ENCODE measurements around the gene WASF3. TPM values are rescaled to one million over a fixed set of nuclear protein-coding genes. Genes with fewer than 3 reads are reported as not detected.

WASF3 gene
- total RNA-seq, 4 donors from 2014 or later = 5.9 to 37.5 (median 12.5) TPM

- Histone ChIP-seq H3K4me1 (no peaks in the 10 kb centered on the region), H3K27me3 (no peaks in the 10 kb centered on the region), H3K36me3 (no peaks in the 10 kb centered on the region), H3K4me3 (no peak overlapping the region), H3K27ac (no peak overlapping the region), H3K9me3 (no peaks in the 10 kb centered on the region)
- intact Hi-C loops (cut with DNase I; ENCODE audit: low total_unique reads) = no loop called here
- TF ChIP-seq POLR2A (IDR thresholded peaks at IDR 0.05) (no peak), CTCF (IDR thresholded peaks at IDR 0.05) (no peak)
- no peak for DNase-seq
Measured at GRCh38 chr13:26660185-26660584, 102.7 kb downstream of the WASF3 start.

- no peak overlapping the region for H3K27ac ChIP-seq
- no peak overlapping the region for H3K4me3 ChIP-seq
- no peaks in the 10 kb centered on the region for H3K36me3 ChIP-seq
- H3K9me3 ChIP-seq = no peaks in the 10 kb centered on the region
- no peak for DNase-seq
- H3K4me1 ChIP-seq = no peaks in the 10 kb centered on the region
- intact Hi-C loops (cut with DNase I; ENCODE audit: low total_unique reads) = no loop called here
- TF ChIP-seq POLR2A (IDR thresholded peaks at IDR 0.05) (no peak), CTCF (IDR thresholded peaks at IDR 0.05) (no peak)
- no peaks in the 10 kb centered on the region for H3K27me3 ChIP-seq
Measured at GRCh38 chr13:26660766-26661165, 103.3 kb downstream of the WASF3 start.

GRCh38 chr13:26663791-26664190 lies 106.3 kb downstream of the WASF3 start:
- H3K36me3 ChIP-seq = no peaks in the 10 kb centered on the region
- H3K9me3 ChIP-seq = no peaks in the 10 kb centered on the region
- H3K4me3 ChIP-seq = no peak overlapping the region
- intact Hi-C loops (cut with DNase I; ENCODE audit: low total_unique reads) = no loop called here
- no peaks in the 10 kb centered on the region for H3K27me3 ChIP-seq
- no peak overlapping the region for H3K27ac ChIP-seq
- no peaks in the 10 kb centered on the region for H3K4me1 ChIP-seq
- DNase-seq = no peak
- TF ChIP-seq POLR2A (IDR thresholded peaks at IDR 0.05) = no peak
- TF ChIP-seq CTCF (IDR thresholded peaks at IDR 0.05) = no peak

- Histone ChIP-seq H3K4me1 (no peaks in the 10 kb centered on the region), H3K4me3 (no peak overlapping the region), H3K27me3 (no peaks in the 10 kb centered on the region), H3K9me3 (no peaks in the 10 kb centered on the region), H3K36me3 (no peaks in the 10 kb centered on the region), H3K27ac (no peak overlapping the region)
- no peak for TF ChIP-seq CTCF (IDR thresholded peaks at IDR 0.05)
- no peak for TF ChIP-seq POLR2A (IDR thresholded peaks at IDR 0.05)
- DNase-seq = no peak
- intact Hi-C loops (cut with DNase I; ENCODE audit: low total_unique reads) = no loop called here
Measured at GRCh38 chr13:26664286-26664685, 106.8 kb downstream of the WASF3 start.

- TF ChIP-seq POLR2A (IDR thresholded peaks at IDR 0.05) (no peak), CTCF (IDR thresholded peaks at IDR 0.05) (no peak)
- no peaks in the 10 kb centered on the region for H3K36me3 ChIP-seq
- no peaks in the 10 kb centered on the region for H3K27me3 ChIP-seq
- intact Hi-C loops (cut with DNase I; ENCODE audit: low total_unique reads) = no loop called here
- H3K4me1 ChIP-seq = no peaks in the 10 kb centered on the region
- H3K27ac ChIP-seq = no peak overlapping the region
- no peak overlapping the region for H3K4me3 ChIP-seq
- DNase-seq = no peak
- H3K9me3 ChIP-seq = no peaks in the 10 kb centered on the region
Measured at GRCh38 chr13:26664876-26665275, 107.4 kb downstream of the WASF3 start.
